H1 (cell line): ENCODE results near the gene CTBP2. TPM values are rescaled to one million over a fixed set of nuclear protein-coding genes. Genes with fewer than 3 reads are reported as not detected.
A peak's percentile ranks its signal among the peaks of the same experiment; 100 is the strongest.

Source experiments
- CTCF ChIA-PET: fragments of 300-600 bp; sonication (Branson Sonifier 250); formaldehyde crosslinking; loops from one replicate; lab custom pipeline; 2021; ENCODE audit not compliant: partially characterized antibody; lab: Charles Lee
- POLR2A ChIA-PET: fragments of 300-600 bp; sonication (Branson Sonifier 250); formaldehyde crosslinking; loops from one replicate; lab custom pipeline; 2021; ENCODE audit warnings: inconsistent platforms; ENCODE audit not compliant: partially characterized antibody; lab: Charles Lee
- DNase-seq, 2 experiments: peaks; one replicate each; pipeline versions ENCODE4 v3.0.0 to v3.0.0-alpha.2; 2010 to 2022; ENCODE audit warnings: low spot score in 2 of 2, low read depth in 1 of 2, mixed read lengths in 1 of 2
- FAIRE-seq: peaks from 2 replicates; lab custom pipeline; 2011; peaks lifted over from hg19 to GRCh38; lab: Jason Lieb, UNC
- H2AFZ ChIP-seq: 2 replicates; pipeline ENCODE4 v1.8.1; 2012; ENCODE audit warnings: low read length, inconsistent platforms
- H2AK5ac ChIP-seq: 2 replicates; pipeline ENCODE4 v1.6.1; 2013; ENCODE audit warnings: low read depth, low read length
- H2BK120ac ChIP-seq: replicated peaks from 2 replicates; pipeline ENCODE3; 2013; ENCODE audit warnings: low read depth, low read length, inconsistent platforms
- H2BK12ac ChIP-seq: 2 replicates; pipeline ENCODE4 v1.6.1; 2013; ENCODE audit warnings: low read depth, low read length
- H2BK15ac ChIP-seq: 2 replicates; pipeline ENCODE4 v1.6.1; 2013; ENCODE audit warnings: low read length
- H2BK20ac ChIP-seq: 2 replicates; pipeline ENCODE4 v1.6.1; 2013; ENCODE audit warnings: low read length
- H2BK5ac ChIP-seq: 2 replicates; pipeline ENCODE4 v1.6.1; 2013; ENCODE audit warnings: low read depth, low read length
- H3K14ac ChIP-seq: 2 replicates; pipeline ENCODE4 v1.6.1; 2013; ENCODE audit warnings: inconsistent platforms; ENCODE audit not compliant: insufficient read length
- H3K18ac ChIP-seq: 2 replicates; pipeline ENCODE4 v1.6.1; 2013; ENCODE audit warnings: low read length; ENCODE audit errors: extremely low read depth
- H3K23ac ChIP-seq: 2 replicates; pipeline ENCODE4 v1.6.1; 2013; ENCODE audit warnings: inconsistent platforms; ENCODE audit not compliant: insufficient read length
- H3K23me2 ChIP-seq: 2 replicates; pipeline ENCODE4 v1.6.1; 2013; ENCODE audit warnings: low read depth, low read length
- H3K27ac ChIP-seq: 2 replicates; pipeline ENCODE4 v1.6.1; 2011; ENCODE audit warnings: low read depth, low read length, inconsistent platforms
- H3K27me3 ChIP-seq, 4 experiments: replicated peaks in 1 of 4; 1 replicate in 1 of 4; 2 replicates in 3 of 4; pipeline versions ENCODE4 v1.6.1 to v1.8.1; 2011 to 2013; ENCODE audit warnings: low read length in 3 of 4, mild to moderate bottlenecking in 3 of 4, inconsistent platforms in 2 of 4, mixed read lengths in 2 of 4, moderate library complexity in 1 of 4; ENCODE audit not compliant: control insufficient read depth in 3 of 4, insufficient read depth in 3 of 4; ENCODE audit errors: extremely low read depth in 1 of 4
- H3K36me3 ChIP-seq, 4 experiments: 2 replicates each; pipeline versions ENCODE4 v1.6.1 to v1.8.1; 2011 to 2013; ENCODE audit warnings: mild to moderate bottlenecking in 4 of 4, low read length in 3 of 4, moderate library complexity in 2 of 4, control low read depth in 1 of 4, inconsistent platforms in 1 of 4; ENCODE audit not compliant: insufficient read depth in 4 of 4, control insufficient read depth in 2 of 4
- H3K4ac ChIP-seq: replicated peaks from 2 replicates; pipeline ENCODE3; 2013; ENCODE audit warnings: low read length, low read depth, mixed read lengths, inconsistent platforms; ENCODE audit not compliant: insufficient read length
- H3K4me1 ChIP-seq, 4 experiments: replicated peaks in 1 of 4; 1 replicate in 1 of 4; 2 replicates in 3 of 4; pipeline versions ENCODE4 v1.6.1 to v1.8.1; 2011 to 2013; ENCODE audit warnings: low read length in 3 of 4, inconsistent platforms in 2 of 4, mixed read lengths in 1 of 4; ENCODE audit not compliant: insufficient read depth in 4 of 4, control insufficient read depth in 3 of 4
- H3K4me2 ChIP-seq, 2 experiments: 2 replicates each; pipeline versions ENCODE4 v1.6.1 to v1.8.1; 2011 to 2013; ENCODE audit warnings: low read depth in 2 of 2, low read length in 2 of 2, control low read depth in 1 of 2, inconsistent platforms in 1 of 2, mild to moderate bottlenecking in 1 of 2; ENCODE audit not compliant: insufficient read depth in 1 of 2
- H3K4me3 ChIP-seq, 4 experiments: fragments of 200-600, 300-600 bp in 1 of 4; sonication (generic), shearing (Covaris generic), sonication (Bioruptor Twin) in 1 of 4; 2 replicates each; pipeline versions ENCODE4 v1.5.1 to v1.8.1; 2011 to 2016; ENCODE audit warnings: low read length in 4 of 4, low read depth in 3 of 4, control low read depth in 2 of 4, inconsistent platforms in 2 of 4, mild to moderate bottlenecking in 2 of 4, mixed read lengths in 1 of 4, moderate library complexity in 1 of 4; ENCODE audit not compliant: insufficient read depth in 2 of 4; ENCODE audit errors: extremely low read depth in 1 of 4
- H3K56ac ChIP-seq: replicated peaks from 2 replicates; pipeline ENCODE3; 2013; ENCODE audit warnings: low read depth, mild to moderate bottlenecking, mixed read lengths, low read length, inconsistent platforms; ENCODE audit not compliant: insufficient read length
- H3K79me1 ChIP-seq: 2 replicates; pipeline ENCODE4 v1.6.1; 2013; ENCODE audit warnings: low read depth, low read length, control low read depth
- H3K79me2 ChIP-seq, 2 experiments: 2 replicates each; pipeline versions ENCODE4 v1.6.1 to v1.8.1; 2012 to 2013; ENCODE audit warnings: low read length in 2 of 2, mild to moderate bottlenecking in 2 of 2, inconsistent platforms in 1 of 2; ENCODE audit not compliant: insufficient read depth in 2 of 2, control insufficient read depth in 1 of 2
- H3K9ac ChIP-seq, 4 experiments: replicated peaks in 1 of 4; 1 replicate in 1 of 4; 2 replicates in 3 of 4; pipeline versions ENCODE4 v1.6.1 to v1.8.1; 2011 to 2013; ENCODE audit warnings: low read depth in 3 of 4, low read length in 3 of 4, control low read depth in 2 of 4, mild to moderate bottlenecking in 2 of 4, moderate library complexity in 2 of 4, inconsistent platforms in 1 of 4; ENCODE audit errors: extremely low read depth in 1 of 4
- H3K9me3 ChIP-seq, 2 experiments: 2 replicates each; pipeline versions ENCODE4 v1.6.1 to v1.8.1; 2012 to 2013; ENCODE audit warnings: mild to moderate bottlenecking in 2 of 2, moderate library complexity in 2 of 2, control low read depth in 1 of 2, inconsistent platforms in 1 of 2, low read depth in 1 of 2, low read length in 1 of 2, mixed read lengths in 1 of 2; ENCODE audit not compliant: insufficient read depth in 2 of 2
- H4K20me1 ChIP-seq, 2 experiments: replicated peaks in 1 of 2; 2 replicates each; pipeline versions ENCODE3 to v1.8.1; 2011 to 2013; ENCODE audit warnings: inconsistent platforms in 2 of 2, low read length in 2 of 2, mild to moderate bottlenecking in 1 of 2; ENCODE audit not compliant: insufficient read depth in 2 of 2, control insufficient read depth in 1 of 2
- H4K5ac ChIP-seq: 2 replicates; pipeline ENCODE4 v1.6.1; 2013; ENCODE audit warnings: low read length, low read depth, mixed read lengths, inconsistent platforms; ENCODE audit not compliant: insufficient read length
- H4K8ac ChIP-seq: 2 replicates; pipeline ENCODE4 v1.8.0; 2013; ENCODE audit warnings: mild to moderate bottlenecking, moderate library complexity, low read length, inconsistent platforms; ENCODE audit not compliant: insufficient read depth; ENCODE audit errors: extremely low read depth
- H4K91ac ChIP-seq: replicated peaks from 2 replicates; pipeline ENCODE3; 2013; ENCODE audit warnings: low read length, mixed read lengths, inconsistent platforms; ENCODE audit not compliant: insufficient read length
- BACH1 ChIP-seq: IDR thresholded peaks from 2 replicates; pipeline ENCODE4 v1.6.1; 2012; ENCODE audit warnings: low read length, improper control_type of control experiment
- CEBPB ChIP-seq: IDR thresholded peaks from 2 replicates; pipeline ENCODE4 v1.6.1; 2012; ENCODE audit warnings: low read depth, low read length
- EGR1 ChIP-seq: IDR thresholded peaks from 2 replicates; pipeline ENCODE4 v1.6.1; 2011; ENCODE audit warnings: low read depth, low read length, borderline replicate concordance
- HDAC2 ChIP-seq, 2 experiments: fragments of 300-600 bp in 1 of 2; sonication (generic) in 1 of 2; IDR thresholded peaks; 2 replicates each; pipeline ENCODE4 v1.6.1; 2011 to 2012; ENCODE audit warnings: low read depth in 2 of 2, low read length in 2 of 2, mild to moderate bottlenecking in 2 of 2, moderate library complexity in 2 of 2, borderline replicate concordance in 1 of 2, inconsistent platforms in 1 of 2
- RBBP5 ChIP-seq: IDR thresholded peaks from 2 replicates; pipeline ENCODE4 v1.7.1; 2012; ENCODE audit warnings: low read depth, mild to moderate bottlenecking, inconsistent platforms, low read length, moderate library complexity, borderline replicate concordance
- SP1 ChIP-seq: IDR thresholded peaks from 2 replicates; pipeline ENCODE4 v1.6.1; 2011; ENCODE audit warnings: low read depth, low read length
- SP2 ChIP-seq: IDR thresholded peaks from 2 replicates; pipeline ENCODE4 v1.6.1; 2012; ENCODE audit warnings: mild to moderate bottlenecking, low read length, inconsistent platforms
- WGBS, 2 experiments: shearing (Covaris generic) in 1 of 2; methylation state at CpG; one replicate each; pipeline versions ENCODE4 v1.1.6 to v1.1.7; 2013 to 2015; ENCODE audit warnings: low lambda C conversion rate in 2 of 2, mixed read lengths in 2 of 2, inconsistent platforms in 1 of 2, low coverage in 1 of 2, missing lambda C conversion rate in 1 of 2; ENCODE audit not compliant: insufficient replicate concordance in 2 of 2, insufficient coverage in 1 of 2, insufficient read length in 1 of 2; ENCODE audit errors: extremely low coverage in 1 of 2, missing lambda C conversion rate in 1 of 2; 5-methylcytosine and 5-hydroxymethylcytosine counted together
- polyA plus RNA-seq, 7 experiments: library from polyadenylated mRNA; depleted of rRNA in 3 of 7; stranded (reverse) in 5 of 7; unstranded in 2 of 7; fragments of >200 nt in 5 of 7; fragments of 200-250 nt in 2 of 7; gene quantifications; 1 replicate in 5 of 7; 2 replicates in 1 of 7; 4 replicates in 1 of 7; pipeline versions ENCODE4 v1.2.1 to v1.2.3, GENCODE V29; 2011 to 2013; ENCODE audit warnings: missing spikeins in 2 of 7, mixed read lengths in 2 of 7
- total RNA-seq: library from RNA; stranded (reverse); fragmentation: NEBNext Ultra II Directional; extraction: Animal tissue kit (Norgen Biotek cat#: 25700); gene quantifications from 2 replicates; pipeline ENCODE4 v1.2.1, GENCODE V29; 2021
- TF ChIP-seq, protein P1 (sequence below), 3 experiments: IDR thresholded peaks; 1 replicate in 2 of 3; 2 replicates in 1 of 3; pipeline versions ENCODE4 v1.5.1 to v1.6.1; 2011; ENCODE audit warnings: low read length in 3 of 3, mild to moderate bottlenecking in 3 of 3, inconsistent platforms in 2 of 3, low read depth in 1 of 3, moderate library complexity in 1 of 3; ENCODE audit not compliant: insufficient read depth in 1 of 3; ENCODE audit errors: control extremely low read depth in 1 of 3
- TF ChIP-seq, protein P2 (sequence below): IDR thresholded peaks from 2 replicates; pipeline ENCODE4 v1.6.1; 2011; ENCODE audit warnings: low read depth, mild to moderate bottlenecking, low read length; ENCODE audit not compliant: insufficient read depth

CTBP2 gene
- total and polyA plus RNA-seq, 2 of the 8 experiments (the other 6 are each of a cell fraction or from before 2014, with no cell fraction given): 208 to 221 TPM

DNA sequence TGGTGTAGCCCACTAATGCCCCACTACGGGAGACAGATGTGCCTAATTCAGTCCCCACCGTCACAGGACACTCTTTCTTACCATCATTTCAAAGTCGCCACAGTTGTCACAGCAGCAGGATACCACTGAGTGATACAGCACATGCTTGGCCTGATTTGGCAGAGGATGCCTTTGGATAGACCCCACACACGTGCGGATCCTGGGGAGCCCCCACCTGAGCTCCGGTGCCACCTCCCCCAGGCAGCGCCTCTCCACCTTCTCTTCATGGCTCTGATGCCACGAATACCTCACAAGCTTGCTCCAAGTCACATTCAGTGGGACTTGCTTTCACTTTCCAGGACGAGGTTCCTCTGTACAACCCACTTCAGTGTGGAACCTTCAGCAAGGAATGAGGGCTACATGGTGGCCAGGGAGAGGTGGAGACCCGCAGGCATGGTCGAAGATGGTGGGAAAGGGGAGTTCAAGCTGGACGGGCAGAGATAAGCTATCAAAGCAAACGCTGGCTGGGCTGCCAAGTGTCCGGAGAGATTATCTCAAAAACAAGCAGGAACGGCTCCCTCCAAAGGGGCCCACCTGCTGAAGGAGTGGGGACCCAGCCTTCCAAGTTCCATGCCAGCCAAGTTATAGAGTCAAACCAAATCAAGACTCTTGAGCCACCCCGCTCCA lies 111.0 kb downstream of the CTBP2 start:
- H2BK5ac ChIP-seq: peak overlapping the region; percentile 63; the same call in 1 of the 2 replicates
- no peak overlapping the region for H3K4me2 ChIP-seq
- CTCF ChIA-PET: interaction anchor here (0.6 to 4.8 kb wide), 5 partner anchors 10 to 246 kb away, joined by 3 to 110 read pairs (median 14); no protein-coding TSS in a partner anchor
- FAIRE-seq (no peak), DNase-seq (no peak)
- peaks cover 22% of the 10 kb centered on the region for H3K79me1 ChIP-seq
- H3K9ac ChIP-seq: no peak overlapping the region
- no peak overlapping the region for H3K14ac ChIP-seq
- H2BK120ac ChIP-seq: no peak overlapping the region
- no peak overlapping the region for H3K27ac ChIP-seq
- no peak overlapping the region for H2BK15ac ChIP-seq
- WGBS, 2 experiments: 79% methylated on average over 16 of the region's 16 CpGs; no CpG with 5 or more reads in 1 of the 2 experiments
- no peak overlapping the region for H2AK5ac ChIP-seq
- no peak overlapping the region for H3K4me3 ChIP-seq
- H3K56ac ChIP-seq: no peak overlapping the region
- H3K9me3 ChIP-seq: no peaks in the 10 kb centered on the region
- no peak overlapping the region for H2AFZ ChIP-seq
- no peak overlapping the region for H4K91ac ChIP-seq
- H4K20me1 ChIP-seq: peaks cover 34 to 43% of the 10 kb centered on the region in 2 experiments
- H4K8ac ChIP-seq: no peak overlapping the region
- H3K23ac ChIP-seq: no peak overlapping the region
- H2BK20ac ChIP-seq: no peak overlapping the region
- H3K27me3 ChIP-seq: no peaks in the 10 kb centered on the region
- POLR2A ChIA-PET: interaction anchor here (0.6 kb wide), 1 partner anchor 111 kb away, joined by 3 read pairs; the partner anchor contains the start of gene CTBP2
- no peak overlapping the region for H2BK12ac ChIP-seq
- H3K23me2 ChIP-seq: no peaks in the 10 kb centered on the region
- H3K4ac ChIP-seq: no peak overlapping the region
- peaks cover 0 to 3% (median 0%) of the 10 kb centered on the region in 4 experiments; a peak in 2 of 8 replicates for H3K36me3 ChIP-seq
- H3K79me2 ChIP-seq: peaks cover 8 to 99% of the 10 kb centered on the region in 2 experiments
- no peak overlapping the region for H3K18ac ChIP-seq
- H3K4me1 ChIP-seq: peaks cover 3 to 15% (median 11%) of the 10 kb centered on the region in 4 experiments
- H4K5ac ChIP-seq: no peak overlapping the region
- TF ChIP-seq EGR1: no peak
- no peak for TF ChIP-seq BACH1
- TF ChIP-seq SP1: no peak
- TF ChIP-seq SP2: no peak
- TF ChIP-seq HDAC2 (IDR thresholded peaks at IDR 0.05; ENCODE audit: borderline replicate concordance in 1 of 2, low read depth in 2 of 2, low read length in 2 of 2): no peak
- TF ChIP-seq, protein P1, sequence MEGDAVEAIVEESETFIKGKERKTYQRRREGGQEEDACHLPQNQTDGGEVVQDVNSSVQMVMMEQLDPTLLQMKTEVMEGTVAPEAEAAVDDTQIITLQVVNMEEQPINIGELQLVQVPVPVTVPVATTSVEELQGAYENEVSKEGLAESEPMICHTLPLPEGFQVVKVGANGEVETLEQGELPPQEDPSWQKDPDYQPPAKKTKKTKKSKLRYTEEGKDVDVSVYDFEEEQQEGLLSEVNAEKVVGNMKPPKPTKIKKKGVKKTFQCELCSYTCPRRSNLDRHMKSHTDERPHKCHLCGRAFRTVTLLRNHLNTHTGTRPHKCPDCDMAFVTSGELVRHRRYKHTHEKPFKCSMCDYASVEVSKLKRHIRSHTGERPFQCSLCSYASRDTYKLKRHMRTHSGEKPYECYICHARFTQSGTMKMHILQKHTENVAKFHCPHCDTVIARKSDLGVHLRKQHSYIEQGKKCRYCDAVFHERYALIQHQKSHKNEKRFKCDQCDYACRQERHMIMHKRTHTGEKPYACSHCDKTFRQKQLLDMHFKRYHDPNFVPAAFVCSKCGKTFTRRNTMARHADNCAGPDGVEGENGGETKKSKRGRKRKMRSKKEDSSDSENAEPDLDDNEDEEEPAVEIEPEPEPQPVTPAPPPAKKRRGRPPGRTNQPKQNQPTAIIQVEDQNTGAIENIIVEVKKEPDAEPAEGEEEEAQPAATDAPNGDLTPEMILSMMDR (IDR thresholded peaks at IDR 0.05; ENCODE audit: control extremely low read depth in 1 of 3, insufficient read depth in 1 of 3, low read depth in 1 of 3, low read length in 3 of 3): no peak
- TF ChIP-seq RBBP5: no peak
- no peak for TF ChIP-seq CEBPB
- TF ChIP-seq, protein P2, sequence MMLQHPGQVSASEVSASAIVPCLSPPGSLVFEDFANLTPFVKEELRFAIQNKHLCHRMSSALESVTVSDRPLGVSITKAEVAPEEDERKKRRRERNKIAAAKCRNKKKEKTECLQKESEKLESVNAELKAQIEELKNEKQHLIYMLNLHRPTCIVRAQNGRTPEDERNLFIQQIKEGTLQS: no peak
